ENCODE measurements around the gene CYP51A1.

CYP51A1 gene

GRCh38 chr7:92115821-92116220 lies 18.5 kb downstream of the CYP51A1 start:
- TF ChIP-seq SIN3A (IDR thresholded peaks at IDR 0.05; ENCODE audit: borderline replicate concordance, insufficient read depth, low read length) (no peak), FOXP2 (optimal IDR thresholded peaks at IDR 0.05; ENCODE audit: borderline replicate concordance, extremely low read depth, extremely low read length, insufficient read depth) (no peak), TAF1 (IDR thresholded peaks at IDR 0.05; ENCODE audit: borderline replicate concordance, insufficient read depth, low read length) (no peak), REST (IDR thresholded peaks at IDR 0.05; ENCODE audit: insufficient read depth in 1 of 2, low read depth in 2 of 2, low read length in 2 of 2) (no peak), POLR2AphosphoS5 (IDR thresholded peaks at IDR 0.05; ENCODE audit: low read depth, low read length) (no peak)

GRCh38 chr7:92110857-92111256 lies 23.4 kb downstream of the CYP51A1 start:
- TF ChIP-seq TAF1 (IDR thresholded peaks at IDR 0.05; ENCODE audit: borderline replicate concordance, insufficient read depth, low read length) (no peak), POLR2AphosphoS5 (IDR thresholded peaks at IDR 0.05; ENCODE audit: low read depth, low read length) (no peak), SIN3A (IDR thresholded peaks at IDR 0.05; ENCODE audit: borderline replicate concordance, insufficient read depth, low read length) (no peak), REST (IDR thresholded peaks at IDR 0.05; ENCODE audit: insufficient read depth in 1 of 2, low read depth in 2 of 2, low read length in 2 of 2) (no peak), FOXP2 (optimal IDR thresholded peaks at IDR 0.05; ENCODE audit: borderline replicate concordance, extremely low read depth, extremely low read length, insufficient read depth) (no peak)

GRCh38 chr7:92108821-92109220 lies 25.5 kb downstream of the CYP51A1 start:
- TF ChIP-seq REST (IDR thresholded peaks at IDR 0.05; ENCODE audit: insufficient read depth in 1 of 2, low read depth in 2 of 2, low read length in 2 of 2) (no peak), POLR2AphosphoS5 (IDR thresholded peaks at IDR 0.05; ENCODE audit: low read depth, low read length) (no peak), FOXP2 (optimal IDR thresholded peaks at IDR 0.05; ENCODE audit: borderline replicate concordance, extremely low read depth, extremely low read length, insufficient read depth) (no peak), TAF1 (IDR thresholded peaks at IDR 0.05; ENCODE audit: borderline replicate concordance, insufficient read depth, low read length) (no peak), SIN3A (IDR thresholded peaks at IDR 0.05; ENCODE audit: borderline replicate concordance, insufficient read depth, low read length) (no peak)

- TF ChIP-seq TAF1 (IDR thresholded peaks at IDR 0.05; ENCODE audit: borderline replicate concordance, insufficient read depth, low read length) (no peak), REST (IDR thresholded peaks at IDR 0.05; ENCODE audit: insufficient read depth in 1 of 2, low read depth in 2 of 2, low read length in 2 of 2) (no peak), FOXP2 (optimal IDR thresholded peaks at IDR 0.05; ENCODE audit: borderline replicate concordance, extremely low read depth, extremely low read length, insufficient read depth) (no peak), SIN3A (IDR thresholded peaks at IDR 0.05; ENCODE audit: borderline replicate concordance, insufficient read depth, low read length) (no peak), POLR2AphosphoS5 (IDR thresholded peaks at IDR 0.05; ENCODE audit: low read depth, low read length) (no peak)
These were observed 33.7 kb downstream of the CYP51A1 start for GRCh38 chr7:92100534-92100933.

GRCh38 chr7:92095380-92095779 lies 38.9 kb downstream of the CYP51A1 start:
- no peak for TF ChIP-seq REST (IDR thresholded peaks at IDR 0.05; ENCODE audit: insufficient read depth in 1 of 2, low read depth in 2 of 2, low read length in 2 of 2)
- no peak for TF ChIP-seq FOXP2 (optimal IDR thresholded peaks at IDR 0.05; ENCODE audit: borderline replicate concordance, extremely low read depth, extremely low read length, insufficient read depth)
- TF ChIP-seq SIN3A (IDR thresholded peaks at IDR 0.05; ENCODE audit: borderline replicate concordance, insufficient read depth, low read length), result no peak
- no peak for TF ChIP-seq TAF1 (IDR thresholded peaks at IDR 0.05; ENCODE audit: borderline replicate concordance, insufficient read depth, low read length)
- TF ChIP-seq POLR2AphosphoS5 (IDR thresholded peaks at IDR 0.05; ENCODE audit: low read depth, low read length), result no peak
